HG03521 (cell line): ENCODE measurements around the gene C1orf56.
"Not testable (repeated sequence)": the region's sequence is repeated elsewhere in the genome, so short reads cannot be mapped to it uniquely, and the experiment has no call there.

ENCODE experiments used
- ATAC-seq: cut with Tn5 transposase; IDR thresholded peaks from one replicate; pipeline ENCODE4 v1.9.1; 2021; ENCODE audit warnings: mild to moderate bottlenecking, moderate library complexity; ENCODE audit not compliant: unreplicated experiment

The C1orf56 gene

DNA sequence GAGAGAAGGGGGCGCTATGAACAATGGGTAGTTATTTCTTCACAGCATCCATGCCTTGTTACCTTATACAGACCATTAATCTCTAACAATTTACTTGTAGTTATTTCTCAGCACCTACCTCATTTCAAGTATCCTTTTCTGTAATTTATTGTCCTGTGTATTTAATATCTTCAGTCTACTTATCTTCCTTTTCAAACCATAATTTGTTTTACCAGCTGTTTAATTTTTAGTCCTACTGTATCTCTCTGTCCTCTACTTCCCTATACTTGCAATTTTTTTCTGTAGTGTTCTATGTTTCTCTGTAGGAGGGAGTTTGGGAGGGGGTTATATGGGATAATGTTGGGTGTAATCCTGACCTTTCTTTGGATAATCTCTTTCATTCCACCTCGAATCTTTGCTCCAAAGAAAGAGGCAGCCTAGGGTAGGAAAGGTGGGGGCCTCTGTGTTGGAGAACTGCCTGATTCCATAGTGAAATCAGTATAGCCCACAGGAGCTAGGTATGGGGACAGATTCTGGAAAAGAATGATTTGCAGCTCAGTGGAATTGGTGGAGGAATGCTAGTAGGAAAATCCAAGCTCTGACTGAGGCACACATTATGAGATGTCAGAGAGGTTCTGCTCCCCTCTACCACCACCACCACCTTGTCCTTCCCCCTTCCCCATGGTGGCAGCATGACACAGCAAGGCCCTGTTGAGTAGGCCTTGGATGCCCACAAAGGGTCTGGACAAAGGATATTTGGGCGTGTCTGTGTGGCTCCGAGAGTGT, 13.3 kb downstream of the C1orf56 start:
- ATAC-seq, result no peak

DNA sequence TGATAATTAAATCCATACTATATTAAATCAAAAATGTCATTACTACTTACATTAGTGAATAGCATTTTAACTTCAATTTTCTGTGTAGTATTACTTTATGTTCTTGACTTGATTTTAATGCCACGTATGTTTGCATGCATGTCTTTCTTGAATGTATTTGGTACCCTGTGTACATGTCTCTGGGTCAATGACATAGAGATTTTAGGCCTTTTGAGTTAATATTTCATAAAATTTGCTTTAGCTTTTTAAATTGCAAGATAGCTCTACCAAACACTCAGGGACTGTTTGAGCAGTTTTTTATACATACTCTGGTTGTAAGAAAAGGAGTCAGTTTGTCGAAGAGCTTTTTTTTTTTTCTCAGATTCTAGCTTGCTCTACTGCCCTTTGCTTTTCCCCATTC, 14.2 kb downstream of the C1orf56 start:
- no peak for ATAC-seq

- no peak for ATAC-seq
These were observed 15.3 kb downstream of the C1orf56 start for GRCh38 chr1:151062741-151063371.

- no peak for ATAC-seq
These were observed 17.6 kb downstream of the C1orf56 start for GRCh38 chr1:151065089-151065645.

- ATAC-seq, result no peak
These were observed 19.6 kb downstream of the C1orf56 start for GRCh38 chr1:151067185-151067584.

DNA sequence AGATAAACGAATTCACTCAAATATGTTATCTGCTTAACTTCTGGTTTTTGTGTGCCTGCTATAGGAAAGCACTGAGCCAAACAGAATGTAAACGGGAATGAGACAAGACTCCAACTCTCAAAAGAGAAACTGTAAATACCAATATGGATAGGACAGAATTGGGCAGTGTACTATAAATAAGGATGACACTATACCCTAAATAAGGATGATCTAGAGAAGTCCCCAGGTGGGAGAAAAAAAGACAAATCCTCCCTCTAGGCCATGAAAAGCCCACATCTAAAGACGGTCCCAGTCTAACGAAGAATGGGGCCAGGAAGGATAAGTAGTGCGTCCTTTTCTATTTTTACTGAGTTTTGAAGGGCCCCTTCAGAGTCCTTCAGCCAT, 21.5 kb downstream of the C1orf56 start:
- no peak for ATAC-seq

DNA sequence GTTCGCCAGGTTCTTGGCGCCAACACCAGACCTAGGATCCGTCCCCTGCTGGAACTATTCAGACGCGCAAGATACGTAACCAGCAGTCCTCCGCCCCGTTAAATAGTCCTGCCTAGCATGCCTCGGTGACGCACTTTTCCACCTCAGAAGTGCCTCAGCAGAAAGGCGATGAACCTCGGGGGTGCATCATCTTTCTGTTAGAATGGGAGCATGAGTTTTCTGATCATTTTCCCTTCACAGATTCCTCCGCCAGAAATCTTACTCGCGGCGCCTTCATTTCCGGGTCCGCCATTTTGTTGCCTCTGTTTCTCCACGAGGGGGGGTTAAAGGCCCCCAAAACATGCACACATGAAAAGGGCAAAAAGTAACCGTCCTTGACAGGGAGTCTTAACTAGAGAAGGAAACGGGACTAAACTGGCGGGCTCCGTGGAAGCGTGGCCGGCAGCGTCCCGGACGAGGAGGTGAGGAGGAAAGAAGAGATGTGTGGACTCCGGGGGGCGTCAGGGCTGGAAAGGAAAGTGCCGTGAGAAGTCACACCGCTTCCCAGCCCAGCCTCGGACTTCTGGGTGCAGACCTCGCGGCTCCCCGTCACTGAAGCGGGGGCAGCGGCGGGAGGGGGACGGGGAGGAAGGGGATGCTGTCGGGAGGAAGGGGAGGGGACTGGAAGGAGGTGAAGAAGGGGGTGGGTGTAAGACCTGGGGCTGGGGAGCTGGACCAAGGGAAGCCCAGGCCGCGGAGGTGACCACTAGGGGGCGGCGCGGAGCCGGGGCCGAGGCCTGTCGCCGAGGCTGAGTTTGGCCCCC, 23.1 kb downstream of the C1orf56 start, which contains the start of gene GABPB2:
Gene GABPB2 (plus strand): TSS at position 288 of the 803 bp plus-strand sequence. CDS start 17,429 bp downstream, outside the sequence.
- peak; percentile 82 for ATAC-seq

DNA sequence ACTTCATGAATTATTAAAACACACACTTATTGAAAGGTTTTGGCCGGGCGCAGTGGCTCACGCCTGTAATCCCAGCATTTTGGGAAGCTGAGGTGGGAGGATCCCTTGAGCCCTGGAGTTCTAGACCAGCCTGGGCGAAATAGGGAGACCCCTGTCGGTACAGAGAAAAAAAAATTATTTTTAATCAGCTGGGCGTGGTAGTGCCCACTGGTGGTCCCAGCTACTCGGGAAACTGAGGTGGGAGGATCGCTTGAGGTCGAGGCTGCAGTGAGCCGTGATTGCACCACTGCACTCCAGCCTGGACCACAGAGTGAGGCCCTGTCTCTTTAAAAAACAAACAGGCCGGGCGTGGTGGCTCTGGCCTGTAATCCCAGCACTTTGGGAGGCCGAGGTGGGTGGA, 24.7 kb downstream of the C1orf56 start:
- ATAC-seq, result no peak

DNA sequence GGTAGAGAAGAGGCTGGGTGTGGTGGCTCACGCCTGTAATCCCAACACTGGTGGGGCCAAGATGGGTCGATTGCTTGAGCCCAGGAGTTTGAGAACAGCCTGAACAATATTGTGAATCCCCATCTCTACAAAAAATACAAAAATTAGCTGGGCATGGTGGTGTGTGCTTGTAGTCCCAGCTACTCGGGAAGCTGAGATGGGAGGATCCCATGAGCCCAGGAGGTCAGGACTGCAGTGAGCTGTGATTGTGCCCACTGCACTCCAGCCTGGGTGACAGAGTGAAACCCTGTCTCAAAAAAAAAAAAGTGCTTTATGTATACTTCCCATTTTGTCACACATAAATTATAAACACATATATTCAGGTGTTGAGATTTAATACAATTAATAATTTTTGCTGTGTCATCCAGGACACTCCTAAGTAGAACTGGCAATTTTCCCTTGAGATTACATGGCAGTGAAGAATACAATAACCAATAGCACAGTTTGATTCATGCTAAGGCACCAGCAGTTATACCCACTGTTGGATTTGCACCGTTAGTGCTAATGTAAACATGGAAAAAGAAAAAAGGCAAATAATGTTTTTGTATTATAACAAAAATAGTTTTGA, 38.5 kb downstream of the C1orf56 start:
- no peak for ATAC-seq

- not testable (repeated sequence) for ATAC-seq
These were observed 49.9 kb downstream of the C1orf56 start for GRCh38 chr1:151097426-151097825.

- ATAC-seq, result no peak
These were observed 50.6 kb downstream of the C1orf56 start for GRCh38 chr1:151098126-151098525.
